ENCODE results near the gene KAZN.

KAZN gene

DNA sequence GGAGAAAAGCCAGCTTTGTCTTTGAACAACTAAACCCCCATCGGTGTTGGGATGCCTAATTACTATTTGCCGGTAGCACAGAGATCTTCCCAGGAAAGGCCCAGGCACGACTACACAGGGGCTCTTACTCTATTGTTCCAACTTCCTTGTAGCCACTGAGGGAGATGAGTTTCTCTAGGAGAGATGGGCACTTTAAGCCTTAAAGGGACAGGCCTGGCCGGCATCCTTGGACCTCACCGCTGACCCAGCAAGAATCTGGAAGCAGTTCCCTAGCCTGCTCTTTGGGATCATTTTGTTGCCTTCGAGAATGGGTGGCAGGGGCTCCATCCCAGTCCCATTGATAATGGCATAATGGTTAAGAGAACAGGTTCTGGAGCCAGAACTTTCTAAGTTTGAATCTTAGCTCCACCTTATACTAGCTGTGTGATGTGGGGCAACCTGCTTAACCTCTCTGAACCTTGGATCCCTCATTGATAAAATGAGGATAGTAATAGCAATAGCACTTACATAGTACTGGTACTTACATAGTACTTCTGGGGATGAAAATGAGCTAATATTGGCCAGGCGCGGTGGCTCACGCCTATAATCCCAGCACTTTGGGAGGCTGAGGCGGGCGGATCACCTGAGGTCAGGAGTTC, 316.0 kb downstream of the KAZN start:
- Histone ChIP-seq H3K4me3 (ENCODE audit: low read depth, low read length) (no peak overlapping the region), H3K27ac (ENCODE audit: low read depth, low read length) (no peak overlapping the region), H3K27me3 (ENCODE audit: control insufficient read depth, insufficient read depth, low read length) (no peaks in the 10 kb centered on the region), H3K9ac (ENCODE audit: low read length) (no peak overlapping the region), H3K4me1 (ENCODE audit: control insufficient read depth, insufficient read depth, low read length) (peaks cover 22% of the 10 kb centered on the region), H3K9me3 (ENCODE audit: control insufficient read depth, insufficient read depth, low read depth, low read length) (no peaks in the 10 kb centered on the region), H3K36me3 (ENCODE audit: control insufficient read depth, insufficient read depth, low read length) (no peaks in the 10 kb centered on the region)

- H3K9ac ChIP-seq (ENCODE audit: low read length), result no peak overlapping the region
- H3K27me3 ChIP-seq (ENCODE audit: control insufficient read depth, insufficient read depth, low read length), result no peaks in the 10 kb centered on the region
- no peaks in the 10 kb centered on the region for H3K36me3 ChIP-seq (ENCODE audit: control insufficient read depth, insufficient read depth, low read length)
- peaks cover 14% of the 10 kb centered on the region for H3K4me1 ChIP-seq (ENCODE audit: control insufficient read depth, insufficient read depth, low read length)
- no peak overlapping the region for H3K27ac ChIP-seq (ENCODE audit: low read depth, low read length)
- H3K4me3 ChIP-seq (ENCODE audit: low read depth, low read length), result no peak overlapping the region
- H3K9me3 ChIP-seq (ENCODE audit: control insufficient read depth, insufficient read depth, low read depth, low read length), result no peaks in the 10 kb centered on the region
These were observed 317.0 kb downstream of the KAZN start for GRCh38 chr1:14915356-14916054.

DNA sequence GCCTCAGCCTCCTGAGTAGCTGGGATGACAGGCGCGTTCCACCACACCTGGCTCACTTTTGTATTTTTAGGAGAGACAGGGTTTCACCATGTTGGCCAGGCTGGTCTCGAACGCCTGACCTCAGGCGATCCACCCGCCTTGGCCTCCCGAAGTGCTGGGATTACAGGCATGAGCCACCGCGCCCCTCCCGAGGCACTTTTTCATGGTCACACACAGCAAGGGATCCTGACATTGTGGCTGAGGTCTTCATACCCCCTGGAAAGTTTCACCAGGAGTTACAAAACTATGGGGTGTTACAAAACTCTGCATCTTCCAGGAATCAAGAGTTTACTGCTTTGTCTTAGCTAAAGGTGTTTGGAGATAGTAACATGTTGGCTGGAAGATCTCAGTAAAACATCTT, 320.8 kb downstream of the KAZN start:
- Histone ChIP-seq H3K27ac (ENCODE audit: low read depth, low read length) (no peak overlapping the region), H3K4me1 (ENCODE audit: control insufficient read depth, insufficient read depth, low read length) (peaks cover 8% of the 10 kb centered on the region; the same call in 1 of the 2 replicates), H3K4me3 (ENCODE audit: low read depth, low read length) (no peak overlapping the region), H3K27me3 (ENCODE audit: control insufficient read depth, insufficient read depth, low read length) (peaks cover 9% of the 10 kb centered on the region), H3K9me3 (ENCODE audit: control insufficient read depth, insufficient read depth, low read depth, low read length) (no peaks in the 10 kb centered on the region), H3K36me3 (ENCODE audit: control insufficient read depth, insufficient read depth, low read length) (no peaks in the 10 kb centered on the region), H3K9ac (ENCODE audit: low read length) (no peak overlapping the region)

DNA sequence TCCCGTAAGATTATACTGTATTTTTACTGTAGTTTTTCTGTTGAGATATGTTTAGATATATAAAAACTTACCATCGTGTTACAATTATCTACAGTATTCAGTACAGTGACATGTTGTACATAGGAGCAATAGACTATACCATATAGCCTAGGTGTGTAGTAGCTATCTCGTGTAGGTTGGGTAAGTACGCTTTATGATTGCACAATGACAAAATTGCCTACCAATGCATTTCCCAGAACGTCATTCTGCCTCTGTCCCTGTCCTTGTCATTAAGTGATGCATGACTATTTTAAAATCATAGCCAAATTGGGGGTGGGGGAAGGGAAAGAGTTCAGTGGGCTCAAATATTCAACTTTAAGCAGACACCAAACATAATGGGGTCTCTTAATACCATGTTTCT, 321.3 kb downstream of the KAZN start:
- peaks cover 7% of the 10 kb centered on the region; the same call in 1 of the 2 replicates for H3K4me1 ChIP-seq (ENCODE audit: control insufficient read depth, insufficient read depth, low read length)

DNA sequence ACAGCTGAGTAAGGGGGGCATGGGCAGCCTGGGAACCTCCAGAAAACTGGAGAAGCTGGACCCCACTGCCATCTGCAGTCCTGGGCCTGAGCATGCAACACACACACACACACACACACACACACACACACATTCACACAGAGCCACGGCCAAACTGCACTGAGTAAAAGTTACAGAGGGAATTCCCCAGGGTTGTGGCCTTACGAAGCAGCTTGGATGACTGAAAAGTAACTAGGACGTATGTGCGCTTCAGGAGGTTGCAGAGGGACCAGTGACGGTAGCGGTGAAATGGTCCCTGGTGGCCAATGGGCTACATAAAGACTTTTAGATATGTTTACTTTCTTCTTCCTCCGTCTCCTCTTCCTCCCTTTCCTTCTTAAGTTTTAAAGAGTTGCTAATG, 322.6 kb downstream of the KAZN start:
- Histone ChIP-seq H3K4me3 (ENCODE audit: low read depth, low read length) (no peak overlapping the region), H3K9ac (ENCODE audit: low read length) (no peak overlapping the region), H3K27ac (ENCODE audit: low read depth, low read length) (no peak overlapping the region), H3K4me1 (ENCODE audit: control insufficient read depth, insufficient read depth, low read length) (peaks cover 17% of the 10 kb centered on the region; the same call in 1 of the 2 replicates), H3K36me3 (ENCODE audit: control insufficient read depth, insufficient read depth, low read length) (no peaks in the 10 kb centered on the region), H3K27me3 (ENCODE audit: control insufficient read depth, insufficient read depth, low read length) (peaks cover 25% of the 10 kb centered on the region), H3K9me3 (ENCODE audit: control insufficient read depth, insufficient read depth, low read depth, low read length) (no peaks in the 10 kb centered on the region)

More for the DNA sequence above, 321.3 kb downstream of the KAZN start:
- Histone ChIP-seq H3K4me3 (ENCODE audit: low read depth, low read length) (no peak overlapping the region), H3K9ac (ENCODE audit: low read length) (no peak overlapping the region), H3K9me3 (ENCODE audit: control insufficient read depth, insufficient read depth, low read depth, low read length) (no peaks in the 10 kb centered on the region), H3K27me3 (ENCODE audit: control insufficient read depth, insufficient read depth, low read length) (peaks cover 12% of the 10 kb centered on the region), H3K36me3 (ENCODE audit: control insufficient read depth, insufficient read depth, low read length) (no peaks in the 10 kb centered on the region), H3K27ac (ENCODE audit: low read depth, low read length) (no peak overlapping the region)

- no peaks in the 10 kb centered on the region for H3K36me3 ChIP-seq (ENCODE audit: control insufficient read depth, insufficient read depth, low read length)
- H3K27me3 ChIP-seq (ENCODE audit: control insufficient read depth, insufficient read depth, low read length), result peaks cover 39% of the 10 kb centered on the region
- peak overlapping the region; percentile 44 for H3K4me3 ChIP-seq (ENCODE audit: low read depth, low read length)
- H3K4me1 ChIP-seq (ENCODE audit: control insufficient read depth, insufficient read depth, low read length), result peaks cover 17% of the 10 kb centered on the region; the same call in 1 of the 2 replicates
- no peak overlapping the region for H3K27ac ChIP-seq (ENCODE audit: low read depth, low read length)
- no peak overlapping the region for H3K9ac ChIP-seq (ENCODE audit: low read length)
- H3K9me3 ChIP-seq (ENCODE audit: control insufficient read depth, insufficient read depth, low read depth, low read length), result no peaks in the 10 kb centered on the region
These were observed 324.6 kb downstream of the KAZN start for GRCh38 chr1:14922942-14923726.

DNA sequence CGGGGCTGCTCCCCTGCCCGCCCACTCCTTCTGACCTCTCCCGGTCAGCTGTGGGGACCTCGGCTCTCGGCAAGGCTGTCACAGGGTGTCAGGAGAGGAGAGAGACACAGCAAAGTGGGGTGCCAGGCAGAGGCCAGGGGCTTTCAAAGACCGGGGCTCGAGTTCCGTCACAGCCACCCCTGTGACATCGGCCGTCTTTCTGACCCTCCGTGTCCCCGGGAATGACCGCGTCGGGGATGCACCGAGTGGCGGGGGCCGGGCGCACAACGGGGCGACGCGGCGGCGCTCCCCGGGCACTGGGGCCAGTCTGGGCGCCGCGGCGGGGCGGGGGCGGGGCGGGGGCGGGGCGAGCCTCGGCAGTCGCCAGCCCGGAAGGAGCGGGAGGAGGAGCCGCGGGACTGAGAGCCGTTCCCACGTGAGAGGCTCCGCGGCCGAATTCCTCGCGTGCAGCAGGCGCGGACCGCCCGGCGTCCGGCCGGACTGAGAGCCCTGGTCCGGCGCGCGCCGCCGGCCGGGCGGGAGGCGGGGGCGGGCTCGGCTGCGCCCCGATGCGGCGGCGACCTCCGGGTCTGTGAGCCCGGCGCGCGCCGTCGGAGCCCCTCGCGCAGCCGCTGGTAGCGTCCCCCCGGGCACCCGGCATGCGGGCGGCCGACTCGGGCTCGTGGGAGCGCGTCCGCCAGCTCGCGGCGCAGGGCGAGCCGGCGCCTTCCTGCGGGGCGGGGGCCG, 325.4 kb downstream of the KAZN start:
- H3K4me3 ChIP-seq (ENCODE audit: low read depth, low read length), result peak overlapping the region; percentile 44
- H3K36me3 ChIP-seq (ENCODE audit: control insufficient read depth, insufficient read depth, low read length), result no peaks in the 10 kb centered on the region
- H3K27me3 ChIP-seq (ENCODE audit: control insufficient read depth, insufficient read depth, low read length), result peaks cover 39% of the 10 kb centered on the region
- peaks cover 22% of the 10 kb centered on the region; the same call in 1 of the 2 replicates for H3K4me1 ChIP-seq (ENCODE audit: control insufficient read depth, insufficient read depth, low read length)
- H3K9ac ChIP-seq (ENCODE audit: low read length), result no peak overlapping the region
- no peaks in the 10 kb centered on the region for H3K9me3 ChIP-seq (ENCODE audit: control insufficient read depth, insufficient read depth, low read depth, low read length)
- H3K27ac ChIP-seq (ENCODE audit: low read depth, low read length), result no peak overlapping the region

DNA sequence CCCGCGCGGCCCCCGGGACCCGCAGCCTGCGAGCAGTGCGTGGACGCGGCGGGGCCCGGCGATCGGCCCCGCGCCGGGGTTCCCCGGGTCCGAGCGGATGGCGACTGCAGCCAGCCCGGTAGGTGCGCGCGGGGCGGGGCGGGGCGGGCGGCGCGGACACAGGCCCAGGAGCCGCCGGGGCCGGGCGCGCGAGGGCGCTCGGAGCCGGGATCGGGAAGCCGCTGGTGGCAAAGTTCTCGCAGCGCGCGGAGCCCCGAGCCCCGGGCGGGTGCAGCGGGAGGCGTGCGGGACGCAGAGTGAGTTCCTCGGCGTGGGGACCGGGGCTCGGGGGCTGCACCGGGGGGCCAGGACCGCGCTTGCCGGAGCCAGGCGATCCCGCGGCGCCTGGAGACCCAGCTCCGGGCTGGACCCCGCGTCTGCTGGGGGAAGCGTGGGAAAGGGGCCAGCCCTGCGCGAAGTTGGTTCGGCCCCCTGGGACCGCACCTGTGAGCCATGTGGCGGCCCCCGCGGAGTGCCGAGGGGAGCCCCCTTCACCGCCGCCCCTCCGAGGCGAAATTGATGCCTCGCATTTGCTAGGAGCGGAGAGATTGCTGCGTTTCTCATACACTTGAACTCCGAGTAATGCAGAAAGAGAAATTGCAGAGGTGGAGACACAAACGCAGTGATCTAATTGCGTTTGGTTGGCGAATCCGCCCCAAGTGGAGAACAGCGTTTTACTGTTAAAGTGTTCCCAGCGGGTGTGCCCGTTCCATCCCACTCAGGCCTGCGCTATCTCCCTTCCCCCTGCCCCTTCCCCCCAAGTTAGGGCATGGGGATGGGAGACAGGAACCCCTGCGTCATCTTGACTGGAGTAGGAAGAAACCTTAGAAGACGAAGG, 326.2 kb downstream of the KAZN start:
- peaks cover 22% of the 10 kb centered on the region; the same call in 1 of the 2 replicates for H3K4me1 ChIP-seq (ENCODE audit: control insufficient read depth, insufficient read depth, low read length)
- H3K9me3 ChIP-seq (ENCODE audit: control insufficient read depth, insufficient read depth, low read depth, low read length), result no peaks in the 10 kb centered on the region
- H3K27ac ChIP-seq (ENCODE audit: low read depth, low read length), result no peak overlapping the region
- peak overlapping the region; percentile 31 for H3K9ac ChIP-seq (ENCODE audit: low read length)
- peak overlapping the region; percentile 69 for H3K4me3 ChIP-seq (ENCODE audit: low read depth, low read length)
- H3K36me3 ChIP-seq (ENCODE audit: control insufficient read depth, insufficient read depth, low read length), result no peaks in the 10 kb centered on the region
- peaks cover 39% of the 10 kb centered on the region for H3K27me3 ChIP-seq (ENCODE audit: control insufficient read depth, insufficient read depth, low read length)

DNA sequence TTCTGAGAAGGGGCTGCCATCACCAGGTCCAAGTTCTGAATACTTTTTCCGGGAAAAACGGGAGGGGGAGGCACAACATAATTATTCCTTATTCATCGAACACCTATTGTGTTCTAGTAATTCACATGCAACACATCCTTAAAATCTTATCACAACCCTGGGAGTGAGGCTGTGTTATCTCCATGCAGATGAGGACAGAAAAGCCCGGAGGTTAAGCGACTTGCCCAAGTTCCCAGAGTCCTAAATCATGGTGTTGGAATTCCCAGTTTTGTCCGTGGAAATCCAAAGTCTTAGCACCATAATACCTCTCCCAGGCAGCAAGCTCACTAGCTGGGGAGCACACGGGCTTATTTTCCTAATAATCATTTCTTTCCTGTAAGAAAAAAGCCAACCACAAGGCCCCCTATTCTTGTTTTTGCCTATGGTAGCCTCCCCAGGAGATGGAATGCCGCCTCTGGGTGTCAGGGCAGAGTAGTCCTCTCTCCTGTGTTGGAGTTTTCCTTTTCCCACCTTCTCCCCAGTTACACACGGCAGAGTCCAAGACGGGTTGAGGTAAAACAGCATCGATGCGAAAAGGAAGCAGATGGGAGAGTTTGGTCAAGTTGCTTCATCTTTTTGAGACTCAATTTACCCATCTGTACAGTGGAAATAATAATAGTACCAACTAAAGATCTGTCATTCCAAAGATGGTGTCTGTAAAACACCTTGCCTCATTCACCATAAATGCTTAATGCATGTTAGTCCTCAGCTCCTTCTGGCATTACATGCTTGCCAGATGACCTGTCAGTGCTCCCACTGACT, 327.1 kb downstream of the KAZN start:
- Histone ChIP-seq H3K27me3 (ENCODE audit: control insufficient read depth, insufficient read depth, low read length) (peaks cover 39% of the 10 kb centered on the region), H3K4me1 (ENCODE audit: control insufficient read depth, insufficient read depth, low read length) (peaks cover 22% of the 10 kb centered on the region; the same call in 1 of the 2 replicates), H3K27ac (ENCODE audit: low read depth, low read length) (no peak overlapping the region), H3K4me3 (ENCODE audit: low read depth, low read length) (peak overlapping the region; percentile 69), H3K9ac (ENCODE audit: low read length) (peak overlapping the region; percentile 31), H3K36me3 (ENCODE audit: control insufficient read depth, insufficient read depth, low read length) (no peaks in the 10 kb centered on the region), H3K9me3 (ENCODE audit: control insufficient read depth, insufficient read depth, low read depth, low read length) (no peaks in the 10 kb centered on the region)
